DOHH2 (cell line): Measurements from ENCODE around the gene POU2F3.
A peak's percentile ranks its signal among the peaks of the same experiment; 100 is the strongest.

ENCODE experiments used
- H3F3A ChIP-seq: fragments of 200-600 bp; sonication (generic), shearing (Covaris generic); 2 replicates; pipeline ENCODE4 v1.6.0; 2016; ENCODE audit warnings: antibody characterized with exemption, mild to moderate bottlenecking; ENCODE audit not compliant: control insufficient read depth, insufficient read depth
- H3K27ac ChIP-seq: fragments of 200-600 bp; sonication (generic); 2 replicates; pipeline ENCODE4 v1.5.1; 2014; ENCODE audit warnings: low read depth, mild to moderate bottlenecking, low read length, moderate library complexity
- H3K27me3 ChIP-seq: fragments of 200-600 bp; sonication (generic); 2 replicates; pipeline ENCODE4 v1.6.1; 2014; ENCODE audit warnings: mild to moderate bottlenecking, low read length, mixed read lengths; ENCODE audit not compliant: control insufficient read depth
- H3K36me3 ChIP-seq: fragments of 200-600 bp; sonication (generic); 2 replicates; pipeline ENCODE4 v1.6.1; 2014; ENCODE audit warnings: mild to moderate bottlenecking, low read length, moderate library complexity, mixed read lengths; ENCODE audit not compliant: control insufficient read depth
- H3K4me1 ChIP-seq: fragments of 200-600 bp; sonication (generic); 2 replicates; pipeline ENCODE4 v1.6.1; 2014; ENCODE audit warnings: mild to moderate bottlenecking, low read length, mixed read lengths; ENCODE audit not compliant: control insufficient read depth
- H3K4me2 ChIP-seq: fragments of 200-600 bp; sonication (generic); 2 replicates; pipeline ENCODE4 v1.6.0; 2014; ENCODE audit warnings: mild to moderate bottlenecking, low read length, moderate library complexity
- H3K4me3 ChIP-seq: fragments of 200-600 bp; sonication (generic); 2 replicates; pipeline ENCODE4 v1.5.1; 2014; ENCODE audit warnings: mild to moderate bottlenecking, low read length, mixed read lengths
- H3K79me2 ChIP-seq: fragments of 200-600 bp; sonication (generic); 2 replicates; pipeline ENCODE4 v1.6.1; 2014; ENCODE audit warnings: mild to moderate bottlenecking, low read length, mixed read lengths; ENCODE audit not compliant: control insufficient read depth
- H3K9me2 ChIP-seq: fragments of 200-600 bp; sonication (generic); replicated peaks from 2 replicates; pipeline ENCODE4 v1.6.1; 2014; ENCODE audit warnings: mild to moderate bottlenecking, low read length, mixed read lengths; ENCODE audit not compliant: control insufficient read depth
- H3K9me3 ChIP-seq: fragments of 200-600 bp; sonication (generic); 2 replicates; pipeline ENCODE4 v1.6.1; 2014; ENCODE audit warnings: antibody characterized with exemption, low read length, mixed read lengths; ENCODE audit not compliant: control insufficient read depth, insufficient read depth
- H4K20me1 ChIP-seq: fragments of 200-600 bp; sonication (generic); 2 replicates; pipeline ENCODE4 v1.6.0; 2014; ENCODE audit warnings: low read depth, mild to moderate bottlenecking, antibody characterized with exemption, low read length, moderate library complexity; ENCODE audit not compliant: control insufficient read depth, insufficient read depth
- CTCF ChIP-seq: fragments of 200-600 bp; sonication (generic); IDR thresholded peaks from one replicate; pipeline ENCODE4 v1.5.1; 2014; ENCODE audit warnings: antibody characterized with exemption, mild to moderate bottlenecking, low read depth, low read length; ENCODE audit not compliant: poor library complexity, severe bottlenecking
- EZH2phosphoT487 ChIP-seq: fragments of 200-600 bp; sonication (generic); IDR thresholded peaks from 2 replicates; pipeline ENCODE4 v1.6.1; 2017; ENCODE audit warnings: borderline replicate concordance, mild to moderate bottlenecking, antibody characterized with exemption, low read length, moderate library complexity, mixed read lengths

Gene POU2F3

GRCh38 chr11:120335908-120336640 lies 96.1 kb downstream of the POU2F3 start, which contains the start of gene ARHGEF12:
TSS of gene ARHGEF12 (plus strand) at chr11:120336413. CDS start at chr11:120337244, 831 bp downstream.
- Histone ChIP-seq H3K27me3 (peaks cover 36% of the 10 kb centered on the region), H3K79me2 (peaks cover 38% of the 10 kb centered on the region), H3K36me3 (no peaks in the 10 kb centered on the region), H3K4me2 (peak within 1 kb of the TSS; percentile 69), H3K9me3 (no peaks in the 10 kb centered on the region), H3K27ac (no peak within 1 kb of the TSS), H3F3A (peaks cover 9% of the 10 kb centered on the region), H3K4me3 (peak within 1 kb of the TSS; percentile 75), H3K4me1 (peaks cover 27% of the 10 kb centered on the region), H4K20me1 (peaks cover 20% of the 10 kb centered on the region), H3K9me2 (no peaks in the 10 kb centered on the region)
- TF ChIP-seq EZH2phosphoT487, result no peak
- TF ChIP-seq CTCF, result peak; percentile 89

GRCh38 chr11:120336641-120337354 lies 96.9 kb downstream of the POU2F3 start:
- Histone ChIP-seq H3K36me3 (no peaks in the 10 kb centered on the region), H3F3A (peaks cover 9% of the 10 kb centered on the region), H3K79me2 (peaks cover 43% of the 10 kb centered on the region), H3K27me3 (peaks cover 42% of the 10 kb centered on the region), H3K4me2 (peak overlapping the region; percentile 69), H4K20me1 (peaks cover 20% of the 10 kb centered on the region), H3K4me1 (peaks cover 27% of the 10 kb centered on the region), H3K4me3 (peak overlapping the region; percentile 75), H3K27ac (no peak overlapping the region), H3K9me3 (no peaks in the 10 kb centered on the region), H3K9me2 (no peaks in the 10 kb centered on the region)
- TF ChIP-seq EZH2phosphoT487 (0 out of 2 replicates have a peak, but pooled peaks have one; percentile 40), CTCF (no peak)

GRCh38 chr11:120337355-120338106 lies 97.6 kb downstream of the POU2F3 start:
- peak overlapping the region; percentile 75 for H3K4me3 ChIP-seq
- H3K4me1 ChIP-seq, result peaks cover 27% of the 10 kb centered on the region
- H3K27me3 ChIP-seq, result peaks cover 49% of the 10 kb centered on the region
- H3K36me3 ChIP-seq, result no peaks in the 10 kb centered on the region
- H3K4me2 ChIP-seq, result peak overlapping the region; percentile 69
- H3K27ac ChIP-seq, result no peak overlapping the region
- H3K79me2 ChIP-seq, result peaks cover 47% of the 10 kb centered on the region
- peaks cover 20% of the 10 kb centered on the region for H4K20me1 ChIP-seq
- peaks cover under 1% of the 10 kb centered on the region; the same call in 1 of the 2 replicates for H3K9me3 ChIP-seq
- H3K9me2 ChIP-seq, result no peaks in the 10 kb centered on the region
- H3F3A ChIP-seq, result peaks cover 9% of the 10 kb centered on the region
- no peak for TF ChIP-seq EZH2phosphoT487
- no peak for TF ChIP-seq CTCF
